Type B pancreatic cell (in vitro differentiated cells): ENCODE measurements around the gene NR1D2. TPM values are rescaled to one million over a fixed set of nuclear protein-coding genes. Genes with fewer than 3 reads are reported as not detected.
A peak's percentile ranks its signal among the peaks of the same experiment; 100 is the strongest.

Source experiments
- DNase-seq: peaks from one replicate; pipeline ENCODE4 v3.0.0; 2021; ENCODE audit warnings: mixed read lengths; ENCODE audit not compliant: unreplicated experiment; ENCODE audit errors: extremely low spot score
- H3K27ac Mint-ChIP-seq: 2 replicates; pipeline ENCODE4 v1.8.0; 2021; ENCODE audit warnings: mild to moderate bottlenecking, mixed read lengths
- H3K27me3 Mint-ChIP-seq: 2 replicates; pipeline ENCODE4 v1.8.0; 2021; ENCODE audit warnings: mixed read lengths
- H3K36me3 Mint-ChIP-seq: 2 replicates; pipeline ENCODE4 v1.8.0; 2021; ENCODE audit warnings: mixed read lengths
- H3K4me1 Mint-ChIP-seq: one replicate; pipeline ENCODE4 v1.8.0; 2021; ENCODE audit warnings: mixed read lengths; ENCODE audit not compliant: unreplicated experiment
- H3K4me3 Mint-ChIP-seq: 2 replicates; pipeline ENCODE4 v1.8.0; 2021; ENCODE audit warnings: mild to moderate bottlenecking, mixed read lengths
- H3K9me3 Mint-ChIP-seq: 2 replicates; pipeline ENCODE4 v1.8.0; 2021; ENCODE audit warnings: mixed read lengths
- CTCF ChIP-seq: fragments of 200-600 bp; sonication (generic); conservative IDR thresholded peaks from 2 replicates; pipeline ENCODE4 v1.5.0; 2021; ENCODE audit warnings: antibody characterized with exemption, mild to moderate bottlenecking
- total RNA-seq: library from RNA; stranded (reverse); gene quantifications from 2 replicates; pipeline ENCODE4 v1.2.1, GENCODE V29; 2021; ENCODE audit warnings: low replicate concordance

NR1D2 gene
- total RNA-seq, 1 donor from 2014 or later, result 20.6 TPM

GRCh38 chr3:23940775-23941174 is 4.3 kb upstream of the NR1D2 start:
- no peak for DNase-seq
- H3K27me3 Mint-ChIP-seq, result peaks cover 18% of the 10 kb centered on the region
- no peak for TF ChIP-seq CTCF
- no peak overlapping the region for H3K27ac Mint-ChIP-seq
- peaks cover 4% of the 10 kb centered on the region for H3K9me3 Mint-ChIP-seq
- peaks cover 17% of the 10 kb centered on the region for H3K4me1 Mint-ChIP-seq
- no peak overlapping the region for H3K4me3 Mint-ChIP-seq
- no peaks in the 10 kb centered on the region for H3K36me3 Mint-ChIP-seq

GRCh38 chr3:23941440-23941839 is 3.6 kb upstream of the NR1D2 start:
- no peak for TF ChIP-seq CTCF
- peaks cover 20% of the 10 kb centered on the region for H3K27me3 Mint-ChIP-seq
- H3K27ac Mint-ChIP-seq, result no peak overlapping the region
- peaks cover 17% of the 10 kb centered on the region for H3K4me1 Mint-ChIP-seq
- no peak for DNase-seq
- H3K4me3 Mint-ChIP-seq, result no peak overlapping the region
- H3K36me3 Mint-ChIP-seq, result no peaks in the 10 kb centered on the region
- H3K9me3 Mint-ChIP-seq, result peaks cover 4% of the 10 kb centered on the region

- Mint-ChIP-seq H3K4me1 (peaks cover 19% of the 10 kb centered on the region), H3K27me3 (peaks cover 17% of the 10 kb centered on the region), H3K36me3 (no peaks in the 10 kb centered on the region), H3K9me3 (peaks cover 4% of the 10 kb centered on the region), H3K4me3 (no peak overlapping the region), H3K27ac (peak overlapping the region; percentile 39)
- DNase-seq, result no peak
- TF ChIP-seq CTCF, result no peak
These were observed 2.5 kb upstream of the NR1D2 start for GRCh38 chr3:23942546-23942945.

- H3K36me3 Mint-ChIP-seq, result peaks cover 5% of the 10 kb centered on the region
- H3K4me1 Mint-ChIP-seq, result peaks cover 26% of the 10 kb centered on the region
- peak overlapping the region; percentile 94 for H3K4me3 Mint-ChIP-seq
- no peaks in the 10 kb centered on the region for H3K9me3 Mint-ChIP-seq
- DNase-seq, result no peak
- TF ChIP-seq CTCF, result no peak
- H3K27ac Mint-ChIP-seq, result peak overlapping the region; percentile 90
- peaks cover 17% of the 10 kb centered on the region for H3K27me3 Mint-ChIP-seq
These were observed 891 bp upstream of the NR1D2 start for GRCh38 chr3:23944007-23944783.

GRCh38 chr3:23945663-23945912 is 502 bp downstream of the NR1D2 start:
- Mint-ChIP-seq H3K27ac (no peak overlapping the region), H3K36me3 (peaks cover 8% of the 10 kb centered on the region), H3K4me1 (peaks cover 38% of the 10 kb centered on the region), H3K4me3 (peak overlapping the region; percentile 64), H3K9me3 (no peaks in the 10 kb centered on the region), H3K27me3 (peaks cover 17% of the 10 kb centered on the region)
- DNase-seq, result no peak
- no peak for TF ChIP-seq CTCF
